GM12878 (cell line): Measurements from ENCODE around the gene ADCY5.

Experiments
- ATF7 ChIP-seq: fragments of 450-650 bp; IDR thresholded peaks from 2 replicates; pipeline ENCODE4 v1.6.1; 2016; ENCODE audit warnings: low read depth, mild to moderate bottlenecking
- BCL11A ChIP-seq: IDR thresholded peaks from 2 replicates; pipeline ENCODE4 v1.6.1; 2011; ENCODE audit warnings: low read depth, low read length
- CHD4 ChIP-seq: fragments of 200-600 bp; sonication (generic); IDR thresholded peaks from 2 replicates; pipeline ENCODE4 v1.6.1; 2016; ENCODE audit warnings: mild to moderate bottlenecking
- CREB1 ChIP-seq: IDR thresholded peaks from 2 replicates; pipeline ENCODE4 v1.6.1; 2012; ENCODE audit warnings: low read depth, mild to moderate bottlenecking, inconsistent platforms
- ELK1 ChIP-seq: IDR thresholded peaks from 2 replicates; pipeline ENCODE4 v1.6.1; 2012; ENCODE audit warnings: low read depth, low read length, improper control_type of control experiment
- EZH2 ChIP-seq: IDR thresholded peaks from 2 replicates; pipeline ENCODE4 v1.6.1; 2012; ENCODE audit warnings: low read depth, mild to moderate bottlenecking, control low read depth, inconsistent platforms, low read length, borderline replicate concordance; ENCODE audit not compliant: control insufficient read depth
- PBX3 ChIP-seq: IDR thresholded peaks from 2 replicates; pipeline ENCODE4 v1.6.1; 2011; ENCODE audit warnings: mild to moderate bottlenecking, low read depth, low read length, moderate library complexity; ENCODE audit not compliant: insufficient replicate concordance
- POLR2A ChIP-seq: IDR thresholded peaks from 2 replicates; pipeline ENCODE4 v1.6.1; 2011; ENCODE audit warnings: low read depth, mild to moderate bottlenecking, low read length
- POLR2AphosphoS5 ChIP-seq: IDR thresholded peaks from 2 replicates; pipeline ENCODE4 v1.6.1; 2011; ENCODE audit warnings: mild to moderate bottlenecking, low read length, inconsistent platforms
- RAD21 ChIP-seq: IDR thresholded peaks from 2 replicates; pipeline ENCODE4 v1.6.1; 2011; ENCODE audit warnings: mild to moderate bottlenecking, low read depth, low read length, moderate library complexity; ENCODE audit not compliant: insufficient read depth
- SPI1 ChIP-seq: IDR thresholded peaks from 2 replicates; pipeline ENCODE4 v1.6.1; 2011; ENCODE audit warnings: low read depth, mild to moderate bottlenecking, low read length, moderate library complexity, borderline replicate concordance; ENCODE audit not compliant: insufficient read depth
- TCF12 ChIP-seq: IDR thresholded peaks from 2 replicates; pipeline ENCODE4 v1.6.1; 2011; ENCODE audit warnings: low read depth, mild to moderate bottlenecking, low read length
- TF ChIP-seq, protein P1 (sequence below), 3 experiments: IDR thresholded peaks in 2 of 3; conservative IDR thresholded peaks in 1 of 3; 2 replicates each; pipeline ENCODE4 v1.5.1; 2011; ENCODE audit warnings: low read depth in 3 of 3, low read length in 3 of 3, mild to moderate bottlenecking in 3 of 3, control low read depth in 2 of 3, moderate library complexity in 2 of 3, inconsistent platforms in 1 of 3, mixed read lengths in 1 of 3; ENCODE audit not compliant: control insufficient read depth in 2 of 3, insufficient read depth in 1 of 3; ENCODE audit errors: extremely low read depth in 1 of 3

GRCh38 chr3:123449997-123450604, 1.2 kb upstream of the ADCY5 start:
- TF ChIP-seq ELK1 (no peak), TCF12 (no peak), CREB1 (no peak), SPI1 (no peak), POLR2AphosphoS5 (no peak), PBX3 (no peak), EZH2 (no peak), ATF7 (no peak), CHD4 (no peak), RAD21 (no peak), POLR2A (no peak), BCL11A (no peak)
- TF ChIP-seq, protein P1, sequence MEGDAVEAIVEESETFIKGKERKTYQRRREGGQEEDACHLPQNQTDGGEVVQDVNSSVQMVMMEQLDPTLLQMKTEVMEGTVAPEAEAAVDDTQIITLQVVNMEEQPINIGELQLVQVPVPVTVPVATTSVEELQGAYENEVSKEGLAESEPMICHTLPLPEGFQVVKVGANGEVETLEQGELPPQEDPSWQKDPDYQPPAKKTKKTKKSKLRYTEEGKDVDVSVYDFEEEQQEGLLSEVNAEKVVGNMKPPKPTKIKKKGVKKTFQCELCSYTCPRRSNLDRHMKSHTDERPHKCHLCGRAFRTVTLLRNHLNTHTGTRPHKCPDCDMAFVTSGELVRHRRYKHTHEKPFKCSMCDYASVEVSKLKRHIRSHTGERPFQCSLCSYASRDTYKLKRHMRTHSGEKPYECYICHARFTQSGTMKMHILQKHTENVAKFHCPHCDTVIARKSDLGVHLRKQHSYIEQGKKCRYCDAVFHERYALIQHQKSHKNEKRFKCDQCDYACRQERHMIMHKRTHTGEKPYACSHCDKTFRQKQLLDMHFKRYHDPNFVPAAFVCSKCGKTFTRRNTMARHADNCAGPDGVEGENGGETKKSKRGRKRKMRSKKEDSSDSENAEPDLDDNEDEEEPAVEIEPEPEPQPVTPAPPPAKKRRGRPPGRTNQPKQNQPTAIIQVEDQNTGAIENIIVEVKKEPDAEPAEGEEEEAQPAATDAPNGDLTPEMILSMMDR (IDR thresholded peaks at IDR 0.05 in 2 of 3, conservative IDR thresholded peaks at IDR 0.05 in 1 of 3; ENCODE audit: control insufficient read depth in 2 of 3, extremely low read depth in 1 of 3, insufficient read depth in 1 of 3, low read depth in 3 of 3, low read length in 3 of 3): no peak
